HEK293T (cell line): Measurements from ENCODE around the gene ERCC8.
"Not testable (repeated sequence)": the region's sequence is repeated elsewhere in the genome, so short reads cannot be mapped to it uniquely, and the experiment has no call there.

Experiments used
- CTCF ChIA-PET: fragments of 350-600 bp; formaldehyde crosslinking; extraction: SDS; loops from one replicate; lab custom pipeline; 2021; ENCODE audit warnings: antibody characterized with exemption, inconsistent platforms; lab: Yijun Ruan, JAX
- POLR2A ChIA-PET: fragments of 350-600 bp; formaldehyde crosslinking; extraction: SDS; loops from one replicate; lab custom pipeline; 2020; ENCODE audit warnings: antibody characterized with exemption, inconsistent platforms; lab: Yijun Ruan, JAX
- DNase-seq: peaks from one replicate; pipeline ENCODE4 v3.0.0; 2012; ENCODE audit warnings: mixed read lengths; ENCODE audit errors: extremely low spot score
- ARNT ChIP-seq: fragments of 450-650 bp; IDR thresholded peaks from 2 replicates; pipeline ENCODE4 v1.6.1; 2017; ENCODE audit warnings: mild to moderate bottlenecking
- BHLHE40 ChIP-seq: fragments of 450-650 bp; IDR thresholded peaks from 2 replicates; pipeline ENCODE4 v1.6.1; 2016; ENCODE audit warnings: mild to moderate bottlenecking, moderate library complexity, borderline replicate concordance
- CTBP1 ChIP-seq: fragments of 450-650 bp; IDR thresholded peaks from 2 replicates; pipeline ENCODE4 v1.6.1; 2016; ENCODE audit warnings: borderline replicate concordance
- ELF4 ChIP-seq: fragments of 450-650 bp; IDR thresholded peaks from 2 replicates; pipeline ENCODE4 v1.6.1; 2017; ENCODE audit warnings: antibody characterized with exemption
- FOXA1 ChIP-seq: fragments of 450-650 bp; IDR thresholded peaks from 2 replicates; pipeline ENCODE4 v1.6.1; 2016; ENCODE audit warnings: mild to moderate bottlenecking
- FOXK2 ChIP-seq: fragments of 450-650 bp; IDR thresholded peaks from 2 replicates; pipeline ENCODE4 v1.6.1; 2016; ENCODE audit warnings: mild to moderate bottlenecking
- FOXM1 ChIP-seq: fragments of 450-650 bp; IDR thresholded peaks from 2 replicates; pipeline ENCODE4 v1.6.1; 2017; ENCODE audit warnings: mild to moderate bottlenecking, borderline replicate concordance
- HDGF ChIP-seq: fragments of 450-650 bp; IDR thresholded peaks from 2 replicates; pipeline ENCODE4 v1.6.1; 2017; ENCODE audit warnings: antibody characterized with exemption, borderline replicate concordance
- L3MBTL2 ChIP-seq: fragments of 450-650 bp; conservative IDR thresholded peaks from 2 replicates; pipeline ENCODE4 v1.6.1; 2016; ENCODE audit warnings: mild to moderate bottlenecking
- LEF1 ChIP-seq: fragments of 450-650 bp; IDR thresholded peaks from 2 replicates; pipeline ENCODE4 v1.6.1; 2017; ENCODE audit warnings: mild to moderate bottlenecking, borderline replicate concordance
- NFRKB ChIP-seq: fragments of 450-650 bp; IDR thresholded peaks from 2 replicates; pipeline ENCODE4 v1.6.1; 2016; ENCODE audit warnings: mild to moderate bottlenecking, moderate library complexity
- SP1 ChIP-seq: fragments of 450-650 bp; IDR thresholded peaks from 2 replicates; pipeline ENCODE4 v1.6.1; 2017
- SUZ12 ChIP-seq: fragments of 450-650 bp; IDR thresholded peaks from 2 replicates; pipeline ENCODE4 v1.6.1; 2016; ENCODE audit warnings: mild to moderate bottlenecking
- TARDBP ChIP-seq: fragments of 450-650 bp; IDR thresholded peaks from 2 replicates; pipeline ENCODE4 v1.6.1; 2016
- ZNF384 ChIP-seq: fragments of 450-650 bp; IDR thresholded peaks from 2 replicates; pipeline ENCODE4 v1.6.1; 2016
- TF ChIP-seq, protein P1 (sequence below): fragments of 450-650 bp; IDR thresholded peaks from 2 replicates; pipeline ENCODE4 v1.6.1; 2016

ERCC8 gene

DNA sequence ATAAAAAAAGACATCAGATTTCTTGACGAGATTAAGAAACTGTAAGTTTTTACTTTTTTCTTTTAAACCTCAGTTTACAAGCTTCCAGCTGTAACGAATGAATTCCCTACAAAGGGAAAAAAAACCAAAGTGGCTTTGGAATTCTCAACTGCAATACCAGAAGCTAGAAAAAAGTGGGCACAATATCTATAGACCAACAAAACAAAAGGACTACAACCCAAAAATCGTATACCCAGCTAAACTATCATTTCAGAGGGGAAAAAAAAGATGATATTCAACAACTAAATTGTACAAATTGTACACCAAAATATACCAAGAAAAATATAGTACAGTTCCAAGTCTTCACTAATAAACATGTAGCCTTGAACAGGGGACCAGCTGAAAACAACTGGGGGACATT, 74.0 kb downstream of the ERCC8 start:
- POLR2A ChIA-PET = no interaction called here
- CTCF ChIA-PET = no interaction called here
- no peak for DNase-seq
- TF ChIP-seq FOXK2 = no peak
- TF ChIP-seq SUZ12 = no peak
- no peak for TF ChIP-seq ZNF384
- no peak for TF ChIP-seq CTBP1
- TF ChIP-seq FOXM1 = no peak
- TF ChIP-seq FOXA1 = no peak
- TF ChIP-seq HDGF = no peak
- no peak for TF ChIP-seq ELF4
- TF ChIP-seq, protein P1, sequence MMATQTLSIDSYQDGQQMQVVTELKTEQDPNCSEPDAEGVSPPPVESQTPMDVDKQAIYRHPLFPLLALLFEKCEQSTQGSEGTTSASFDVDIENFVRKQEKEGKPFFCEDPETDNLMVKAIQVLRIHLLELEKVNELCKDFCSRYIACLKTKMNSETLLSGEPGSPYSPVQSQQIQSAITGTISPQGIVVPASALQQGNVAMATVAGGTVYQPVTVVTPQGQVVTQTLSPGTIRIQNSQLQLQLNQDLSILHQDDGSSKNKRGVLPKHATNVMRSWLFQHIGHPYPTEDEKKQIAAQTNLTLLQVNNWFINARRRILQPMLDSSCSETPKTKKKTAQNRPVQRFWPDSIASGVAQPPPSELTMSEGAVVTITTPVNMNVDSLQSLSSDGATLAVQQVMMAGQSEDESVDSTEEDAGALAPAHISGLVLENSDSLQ = no peak
- no peak for TF ChIP-seq ARNT
- no peak for TF ChIP-seq NFRKB
- no peak for TF ChIP-seq BHLHE40

DNA sequence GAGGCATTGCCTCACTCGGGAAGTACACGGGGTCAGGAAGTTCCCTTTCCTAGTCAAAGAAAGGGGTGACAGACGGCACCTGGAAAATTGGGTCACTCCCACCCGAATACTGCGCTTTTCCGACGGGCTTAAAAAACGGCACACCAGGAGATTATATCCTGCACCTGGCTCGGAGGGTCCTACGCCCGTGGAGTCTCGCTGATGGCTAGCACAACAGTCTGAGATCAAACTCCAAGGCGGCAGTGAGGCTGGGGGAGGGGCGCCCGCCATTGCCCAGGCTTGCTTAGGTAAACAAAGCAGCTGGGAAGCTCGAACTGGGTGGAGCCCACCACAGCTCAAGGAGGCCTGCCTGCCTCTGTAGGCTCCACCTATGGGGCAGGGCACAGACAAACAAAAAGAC, 84.3 kb downstream of the ERCC8 start:
- POLR2A ChIA-PET, DNase-seq, CTCF ChIA-PET: not testable (repeated sequence)

DNA sequence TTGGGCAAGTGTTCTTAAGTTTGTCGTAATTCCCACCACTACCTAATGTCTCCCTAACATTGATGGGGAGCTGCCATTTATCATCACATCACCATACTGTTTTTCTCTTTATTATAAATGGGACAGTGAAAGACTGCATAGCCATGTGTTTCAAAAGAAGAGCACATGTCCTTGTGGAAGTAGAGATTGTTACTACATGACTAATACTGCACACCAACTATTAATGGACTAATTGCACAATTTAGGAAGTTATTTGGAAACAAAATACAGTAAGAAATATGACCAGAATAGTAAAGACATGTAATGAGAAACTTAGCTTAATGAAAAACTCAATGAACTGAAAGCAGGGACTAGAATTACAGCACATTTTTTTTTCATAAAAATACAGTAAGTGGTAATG, 88.8 kb downstream of the ERCC8 start:
- no peak for DNase-seq
- ChIA-PET CTCF (no interaction called here), POLR2A (no interaction called here)
- TF ChIP-seq SUZ12 = no peak
- no peak for TF ChIP-seq LEF1
- TF ChIP-seq, protein P1 = no peak
- TF ChIP-seq FOXA1 = no peak
- TF ChIP-seq CTBP1 = no peak
- TF ChIP-seq ELF4 = no peak
- no peak for TF ChIP-seq SP1
- TF ChIP-seq BHLHE40 = no peak
- TF ChIP-seq HDGF = no peak
- TF ChIP-seq TARDBP = no peak
- TF ChIP-seq ARNT = no peak
- TF ChIP-seq NFRKB = no peak
- no peak for TF ChIP-seq FOXM1
- TF ChIP-seq L3MBTL2 = no peak
- TF ChIP-seq ZNF384 = no peak
- TF ChIP-seq FOXK2 = no peak

DNA sequence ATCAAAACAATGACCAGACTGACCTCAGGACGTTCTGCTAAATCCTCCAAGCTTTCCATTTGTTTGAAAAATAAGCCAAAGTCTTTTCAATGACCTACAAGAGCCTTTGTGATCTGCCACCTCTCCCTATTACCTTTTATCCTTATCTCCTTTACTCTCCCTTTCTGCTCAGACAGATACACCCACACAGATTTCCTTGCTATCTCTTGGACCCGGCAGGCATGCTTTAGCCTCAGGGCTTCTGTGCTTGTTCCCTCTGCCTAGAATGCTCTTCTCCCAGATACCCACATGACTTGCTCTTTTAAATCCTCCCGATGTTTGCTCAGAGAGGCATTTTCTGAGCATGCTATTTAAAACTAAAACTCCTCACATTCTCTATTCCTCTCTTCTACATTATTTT, 91.9 kb downstream of the ERCC8 start:
- CTCF ChIA-PET = interaction anchor here (0.9 kb wide), 1 partner anchor 153 kb away, joined by 3 read pairs; the partner anchor contains the start of gene DEPDC1B
- no peak for DNase-seq
- TF ChIP-seq FOXA1 (no peak), L3MBTL2 (no peak), SUZ12 (no peak), BHLHE40 (no peak), CTBP1 (no peak), NFRKB (no peak)
- TF ChIP-seq, protein P1 = no peak
- POLR2A ChIA-PET = no interaction called here

DNA sequence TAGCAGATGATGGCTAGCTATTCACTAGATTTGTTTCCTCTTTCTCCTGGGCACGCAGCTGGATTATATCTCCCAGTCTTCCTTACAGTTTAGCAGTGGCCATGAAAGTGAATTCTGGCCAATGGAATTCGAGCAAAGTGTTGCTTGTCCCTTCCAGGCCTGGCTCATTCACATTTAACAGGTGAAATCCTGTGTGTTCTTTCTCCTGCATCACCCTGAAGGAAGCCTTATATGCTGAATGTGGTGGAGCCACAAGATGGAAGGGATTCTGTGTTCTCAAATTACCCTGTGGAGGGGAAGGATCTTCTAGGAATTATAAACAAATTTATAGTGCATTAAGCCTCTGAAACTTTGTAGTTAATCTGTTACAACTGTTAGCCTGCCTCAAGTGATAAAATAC, 92.6 kb downstream of the ERCC8 start:
- TF ChIP-seq TARDBP (no peak), SP1 (no peak), SUZ12 (no peak)
- TF ChIP-seq, protein P1 = no peak
- no peak for DNase-seq
- POLR2A ChIA-PET = no interaction called here
- CTCF ChIA-PET = interaction anchor here (0.9 kb wide), 1 partner anchor 153 kb away, joined by 3 read pairs; the partner anchor contains the start of gene DEPDC1B

DNA sequence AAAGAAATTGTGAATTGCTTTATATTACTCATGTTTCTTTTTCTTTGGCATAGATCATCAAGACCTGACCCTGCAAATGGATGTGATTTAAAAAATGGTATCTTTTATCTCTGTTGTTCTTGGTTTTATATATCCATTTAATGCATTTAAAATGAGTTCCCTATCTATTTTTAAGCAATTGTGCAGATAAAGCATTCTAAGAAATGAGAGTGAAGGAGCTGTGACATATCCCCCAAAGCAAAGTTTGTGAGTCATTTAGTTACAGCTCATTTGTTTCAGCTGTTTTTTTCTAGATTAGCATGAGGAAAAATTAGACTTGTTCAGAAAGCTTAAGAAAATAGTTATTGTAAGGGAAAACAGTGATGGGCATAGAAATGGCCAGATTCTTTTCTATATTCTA, 93.2 kb downstream of the ERCC8 start:
- ChIA-PET CTCF (interaction anchor here (0.7 kb wide), 1 partner anchor 1378 kb away, joined by 4 read pairs; no protein-coding TSS in a partner anchor), POLR2A (interaction anchor here (0.8 kb wide), 1 partner anchor 152 kb away, joined by 3 read pairs; the partner anchor contains the start of gene DEPDC1B)
- TF ChIP-seq FOXK2 (no peak), CTBP1 (no peak), ELF4 (no peak), L3MBTL2 (no peak), SUZ12 (no peak), HDGF (no peak), BHLHE40 (no peak), LEF1 (no peak), ZNF384 (no peak), TARDBP (no peak), FOXM1 (no peak), FOXA1 (no peak), SP1 (no peak), ARNT (no peak), NFRKB (no peak)
- TF ChIP-seq, protein P1 = no peak
- DNase-seq = no peak
